Breast epithelium (tissue), 4 donors: Measurements from ENCODE around the gene TPSB2. TPM values are rescaled to one million over a fixed set of nuclear protein-coding genes. Genes with fewer than 3 reads are reported as not detected.
"Not testable (repeated sequence)": the region's sequence is repeated elsewhere in the genome, so short reads cannot be mapped to it uniquely, and the experiment has no call there.

ENCODE experiments used
- DNase-seq, 2 donors: peaks; one replicate each; pipeline ENCODE4 v3.0.0-alpha.2; 2019; ENCODE audit warnings: low spot score in 2 of 2
- H3K27ac ChIP-seq, 2 donors: fragments of 200-600 bp; sonication (generic) in 1 of 2; one replicate each; pipeline ENCODE4 v1.5.1; 2016 to 2019; ENCODE audit warnings: mild to moderate bottlenecking in 1 of 2
- H3K27me3 ChIP-seq, 2 donors: fragments of 200-600 bp; sonication (generic) in 1 of 2; one replicate each; pipeline versions ENCODE4 v1.5.1 to v1.6.0; 2017 to 2019; ENCODE audit warnings: control low read depth in 1 of 2, mild to moderate bottlenecking in 1 of 2
- H3K36me3 ChIP-seq: fragments of 200-600 bp; one replicate; pipeline ENCODE4 v1.5.1; 2019
- H3K4me1 ChIP-seq, 2 donors: fragments of 200-600 bp; sonication (generic); one replicate each; pipeline ENCODE4 v1.5.1; 2016 to 2019; ENCODE audit warnings: control low read depth in 1 of 2
- H3K4me3 ChIP-seq, 3 donors: fragments of 200-600 bp; sonication (generic); 1 replicate in 2 of 3; 2 replicates in 1 of 3; pipeline ENCODE4 v1.5.1; 2016 to 2019; ENCODE audit warnings: mild to moderate bottlenecking in 3 of 3, moderate library complexity in 2 of 3
- H3K9me3 ChIP-seq, 2 donors: fragments of 200-600 bp; sonication (generic) in 1 of 2; one replicate each; pipeline ENCODE4 v1.5.1; 2016 to 2019; ENCODE audit warnings: control low read depth in 1 of 2
- POLR2A ChIP-seq: fragments of 450-650 bp; IDR thresholded peaks from one replicate; pipeline ENCODE4 v1.6.1; 2016; ENCODE audit warnings: antibody characterized with exemption, mild to moderate bottlenecking, moderate library complexity
- POLR2AphosphoS5 ChIP-seq, 3 donors: sonication (generic); formaldehyde crosslinking; IDR thresholded peaks; one replicate each; pipeline ENCODE4 v1.6.1; 2017; ENCODE audit warnings: antibody characterized with exemption in 3 of 3
- intact Hi-C: fragments of 100-400 bp; cut with DNase I; formaldehyde crosslinking; loops from one replicate; pipeline ENCODE4 v1.15.1; 2023; ENCODE audit warnings: low total_unique reads
- total RNA-seq, 3 donors: library from RNA; depleted of rRNA; stranded (reverse); fragments of >200 nt; gene quantifications; one replicate each; pipeline ENCODE4 v1.1.0, GENCODE V29; 2016
- TF ChIP-seq, protein P1 (sequence below), 3 donors: fragments of 450-650 bp; IDR thresholded peaks; one replicate each; pipeline ENCODE4 v1.5.1; 2016 to 2017; ENCODE audit warnings: antibody characterized with exemption in 3 of 3, mild to moderate bottlenecking in 3 of 3, moderate library complexity in 3 of 3

The TPSB2 gene
- total RNA-seq, 3 donors from 2014 or later = 5.6 to 195 (median 22.4) TPM

DNA sequence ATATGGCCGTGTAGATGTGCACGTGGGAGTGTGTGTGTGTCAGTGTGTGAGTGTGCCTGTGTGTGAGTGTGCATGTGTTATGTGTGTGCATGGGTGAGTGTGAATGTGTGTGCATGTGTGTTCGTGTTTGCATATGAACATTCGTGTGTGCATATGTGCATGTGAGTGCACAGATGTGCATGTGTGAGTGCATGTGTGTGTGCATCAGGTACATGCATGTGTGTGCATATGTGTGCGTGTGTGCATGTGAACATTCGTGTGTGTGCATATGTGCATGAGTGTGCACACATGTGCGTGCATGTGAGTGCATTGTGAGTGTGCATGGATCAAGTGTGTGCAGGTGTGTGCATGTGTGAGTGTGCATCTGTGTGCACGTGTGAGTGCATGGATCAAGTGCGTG is 8.0 kb upstream of the TPSB2 start:
- no peak for DNase-seq
- no peaks in the 10 kb centered on the region for H3K9me3 ChIP-seq
- TF ChIP-seq, protein P1, sequence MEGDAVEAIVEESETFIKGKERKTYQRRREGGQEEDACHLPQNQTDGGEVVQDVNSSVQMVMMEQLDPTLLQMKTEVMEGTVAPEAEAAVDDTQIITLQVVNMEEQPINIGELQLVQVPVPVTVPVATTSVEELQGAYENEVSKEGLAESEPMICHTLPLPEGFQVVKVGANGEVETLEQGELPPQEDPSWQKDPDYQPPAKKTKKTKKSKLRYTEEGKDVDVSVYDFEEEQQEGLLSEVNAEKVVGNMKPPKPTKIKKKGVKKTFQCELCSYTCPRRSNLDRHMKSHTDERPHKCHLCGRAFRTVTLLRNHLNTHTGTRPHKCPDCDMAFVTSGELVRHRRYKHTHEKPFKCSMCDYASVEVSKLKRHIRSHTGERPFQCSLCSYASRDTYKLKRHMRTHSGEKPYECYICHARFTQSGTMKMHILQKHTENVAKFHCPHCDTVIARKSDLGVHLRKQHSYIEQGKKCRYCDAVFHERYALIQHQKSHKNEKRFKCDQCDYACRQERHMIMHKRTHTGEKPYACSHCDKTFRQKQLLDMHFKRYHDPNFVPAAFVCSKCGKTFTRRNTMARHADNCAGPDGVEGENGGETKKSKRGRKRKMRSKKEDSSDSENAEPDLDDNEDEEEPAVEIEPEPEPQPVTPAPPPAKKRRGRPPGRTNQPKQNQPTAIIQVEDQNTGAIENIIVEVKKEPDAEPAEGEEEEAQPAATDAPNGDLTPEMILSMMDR (IDR thresholded peaks at IDR 0.05) = no peak
- no peak for TF ChIP-seq POLR2AphosphoS5 (IDR thresholded peaks at IDR 0.05)
- TF ChIP-seq POLR2A = no peak
- no peak overlapping the region for H3K4me3 ChIP-seq
- H3K4me1 ChIP-seq = no peaks in the 10 kb centered on the region
- H3K36me3 ChIP-seq = no peaks in the 10 kb centered on the region
- intact Hi-C loops = no loop called here
- no peak overlapping the region for H3K27ac ChIP-seq
- no peaks in the 10 kb centered on the region for H3K27me3 ChIP-seq

DNA sequence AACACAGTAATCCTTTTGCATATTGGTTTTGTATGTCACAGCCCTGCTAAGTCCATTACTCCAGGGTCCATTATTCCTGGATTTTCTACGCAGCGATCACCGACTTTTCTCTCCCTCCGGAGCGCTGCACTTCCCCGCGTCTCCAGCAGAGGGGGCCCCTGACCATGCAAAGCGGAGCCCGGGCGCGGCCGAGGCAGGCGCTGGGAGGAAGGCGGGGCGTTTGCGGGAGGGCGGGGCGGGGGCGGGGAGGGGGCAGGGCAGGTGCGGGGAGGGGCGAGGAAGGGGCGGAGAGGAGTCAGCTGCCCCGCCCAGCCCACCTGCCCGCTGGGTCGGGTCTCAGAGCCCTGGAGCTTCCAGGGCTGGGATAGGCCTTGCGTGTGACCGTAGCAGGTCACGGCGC is 6.7 kb upstream of the TPSB2 start:
- H3K27ac ChIP-seq, H3K9me3 ChIP-seq, H3K4me3 ChIP-seq, H3K36me3 ChIP-seq, H3K27me3 ChIP-seq, DNase-seq, H3K4me1 ChIP-seq, intact Hi-C loops: not testable (repeated sequence)

DNA sequence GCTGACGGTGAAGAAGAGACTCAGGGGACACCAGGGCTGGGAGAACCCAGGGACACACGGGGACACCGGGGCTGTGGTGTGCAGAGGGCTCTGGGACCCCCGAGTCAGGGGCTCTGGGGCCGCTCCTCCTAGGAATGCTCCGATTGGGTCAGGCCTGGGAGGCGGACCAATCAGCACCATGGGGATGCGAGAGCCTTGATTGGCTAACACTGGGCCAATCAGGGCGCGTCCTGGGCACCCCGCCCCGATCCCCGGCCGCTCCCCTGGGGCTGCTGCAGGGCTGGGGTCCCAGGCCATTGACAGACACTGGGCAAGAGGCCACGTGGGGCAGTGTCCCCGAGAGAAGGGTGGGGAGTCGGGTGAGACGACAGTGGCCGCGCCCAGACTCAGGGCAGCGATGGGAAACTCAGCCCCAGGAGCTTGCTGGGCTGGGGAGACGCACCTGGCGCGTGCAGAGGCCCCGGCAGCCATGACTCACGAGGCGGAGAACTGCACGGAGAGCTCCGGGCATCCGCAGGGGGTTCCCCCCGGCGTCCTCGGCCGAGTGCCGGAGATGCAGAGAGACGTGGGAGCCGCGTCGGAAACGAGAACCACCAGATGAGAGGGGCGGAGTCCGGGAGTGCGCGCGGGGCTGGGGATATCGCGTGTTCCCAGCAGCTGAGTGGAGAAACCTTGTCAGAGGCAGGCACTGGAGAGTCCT is 2.2 kb upstream of the TPSB2 start:
- H3K36me3 ChIP-seq, H3K27me3 ChIP-seq, DNase-seq, H3K4me1 ChIP-seq, H3K9me3 ChIP-seq, H3K27ac ChIP-seq, intact Hi-C loops, H3K4me3 ChIP-seq: not testable (repeated sequence)

DNA sequence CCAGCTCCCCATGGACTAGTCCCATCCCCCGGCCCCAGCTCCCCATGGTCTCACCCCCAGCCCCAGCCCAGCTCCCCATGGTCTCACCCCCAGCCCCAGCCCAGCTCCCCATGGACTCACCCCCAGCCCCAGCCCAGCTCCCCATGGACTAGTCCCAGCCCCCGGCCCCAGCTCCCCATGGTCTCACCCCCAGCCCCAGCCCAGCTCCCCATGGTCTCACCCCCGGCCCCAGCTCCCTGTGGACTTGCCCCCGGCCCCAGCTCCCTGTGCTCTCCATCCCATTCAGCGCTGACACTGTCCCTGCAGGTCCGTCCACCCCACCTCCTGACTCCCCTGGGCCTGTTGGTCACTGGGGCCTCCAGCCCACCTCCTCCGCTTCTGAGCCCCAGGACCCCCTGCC is 1.3 kb upstream of the TPSB2 start:
- H3K4me1 ChIP-seq, H3K27ac ChIP-seq, DNase-seq, H3K27me3 ChIP-seq, intact Hi-C loops, H3K36me3 ChIP-seq, H3K4me3 ChIP-seq, H3K9me3 ChIP-seq: not testable (repeated sequence)

DNA sequence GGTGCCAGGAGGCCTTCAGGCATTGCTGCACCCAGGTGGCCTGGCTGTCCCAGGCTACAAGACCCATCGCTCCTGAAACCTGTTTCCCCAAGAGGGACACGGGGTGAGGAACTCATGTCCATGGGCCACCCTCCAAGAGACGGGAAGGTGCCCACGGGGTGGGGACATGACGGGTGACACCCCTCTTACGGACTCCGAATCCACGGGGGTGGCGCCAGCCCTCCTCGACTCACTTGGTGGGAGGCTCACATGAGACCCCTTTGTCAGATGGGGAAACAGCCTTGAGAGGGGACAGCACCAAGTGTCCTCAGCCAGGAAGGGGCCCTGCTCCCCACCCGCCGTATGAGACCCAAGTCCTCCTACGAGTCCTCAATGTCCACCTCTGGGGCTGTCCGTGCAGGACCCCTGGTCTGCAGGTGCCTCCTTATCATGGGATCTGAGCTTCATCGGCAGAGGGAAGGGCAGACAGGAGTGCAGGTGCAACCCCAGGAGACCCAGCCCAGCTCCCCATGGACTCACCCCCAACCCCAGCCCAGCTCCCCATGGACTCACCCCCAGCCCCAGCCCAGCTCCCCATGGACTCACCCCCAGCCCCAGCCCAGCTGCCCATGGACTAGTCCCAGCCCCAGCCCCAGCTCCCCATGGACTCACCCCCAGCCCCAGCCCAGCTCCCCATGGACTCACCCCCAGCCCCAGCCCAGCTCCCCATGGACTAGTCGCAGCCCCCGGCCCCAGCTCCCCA is 658 bp upstream of the TPSB2 start:
- H3K36me3 ChIP-seq, intact Hi-C loops, DNase-seq, H3K4me3 ChIP-seq, H3K9me3 ChIP-seq, H3K27ac ChIP-seq, H3K4me1 ChIP-seq, H3K27me3 ChIP-seq: not testable (repeated sequence)

DNA sequence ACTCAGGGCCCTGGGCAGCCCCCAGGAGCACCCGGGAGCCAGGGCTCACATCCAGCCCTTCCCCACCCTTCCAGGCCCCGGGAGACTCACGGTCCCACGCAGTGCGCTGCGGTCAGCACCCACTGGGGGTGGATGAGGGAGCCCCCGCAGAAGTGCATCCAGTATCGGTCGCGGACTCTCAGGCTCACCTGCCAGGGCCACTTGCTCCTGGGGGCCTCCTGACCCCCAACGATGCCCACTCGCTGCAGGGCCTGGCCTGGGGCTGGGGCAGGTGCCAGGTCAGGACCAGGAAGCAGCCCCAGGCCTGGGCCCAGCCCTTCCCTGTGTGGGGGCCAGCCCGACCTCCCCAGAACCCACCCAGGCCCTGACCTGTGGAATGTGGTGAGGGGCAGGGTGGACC is 508 bp downstream of the TPSB2 start:
- not testable (repeated sequence) for H3K27me3 ChIP-seq, DNase-seq, H3K4me1 ChIP-seq

DNA sequence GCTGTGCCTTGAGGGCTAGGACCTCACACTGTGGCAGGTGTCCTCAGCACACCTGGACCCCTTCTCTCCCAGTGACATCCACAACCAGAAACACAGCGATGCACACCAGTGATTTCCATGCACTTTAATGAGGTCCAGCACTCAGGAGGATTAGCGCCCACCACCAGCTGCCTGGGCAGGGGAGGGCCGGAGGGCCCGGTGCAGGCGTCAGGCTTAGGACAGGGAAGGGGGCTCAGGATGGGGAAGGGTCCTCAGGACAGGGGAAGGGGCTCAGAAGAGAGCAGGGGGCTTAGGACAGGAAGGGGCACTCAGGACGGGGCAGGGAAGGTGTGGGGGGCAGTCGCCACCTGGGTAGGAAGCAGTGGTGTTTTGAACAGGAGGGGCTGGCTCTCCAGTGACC is 1.8 kb downstream of the TPSB2 start:
- DNase-seq, H3K9me3 ChIP-seq, H3K27me3 ChIP-seq, H3K36me3 ChIP-seq, H3K27ac ChIP-seq, H3K4me3 ChIP-seq, H3K4me1 ChIP-seq, intact Hi-C loops: not testable (repeated sequence)

More for the DNA sequence above, 508 bp downstream of the TPSB2 start:
- intact Hi-C loops, H3K27ac ChIP-seq, H3K4me3 ChIP-seq, H3K36me3 ChIP-seq, H3K9me3 ChIP-seq: not testable (repeated sequence)

DNA sequence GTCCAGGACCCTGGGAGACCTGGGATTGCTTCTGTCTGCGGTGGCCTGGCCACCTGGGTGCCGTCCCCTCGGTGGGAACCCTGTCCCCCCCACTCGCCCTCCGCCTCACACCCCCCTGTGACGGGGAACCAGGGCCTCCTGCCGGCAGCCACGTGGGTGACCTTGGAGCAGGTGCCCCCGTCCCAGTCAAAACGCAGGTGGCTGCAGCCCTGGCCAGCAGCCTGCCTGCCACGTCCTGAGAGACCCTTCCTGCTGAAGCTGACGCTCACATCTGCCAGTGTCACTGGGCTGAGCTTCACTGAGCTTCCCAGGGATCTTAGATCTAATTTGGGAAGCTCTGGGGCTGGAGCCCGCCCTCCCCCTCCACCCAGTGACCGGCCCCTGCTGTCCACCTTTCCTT is 3.3 kb downstream of the TPSB2 start:
- intact Hi-C loops, H3K4me3 ChIP-seq, H3K4me1 ChIP-seq, H3K9me3 ChIP-seq, DNase-seq, H3K27ac ChIP-seq, H3K36me3 ChIP-seq: not testable (repeated sequence)
- H3K27me3 ChIP-seq = peaks cover 0 to 21% of the 10 kb centered on the region in 2 donors

DNA sequence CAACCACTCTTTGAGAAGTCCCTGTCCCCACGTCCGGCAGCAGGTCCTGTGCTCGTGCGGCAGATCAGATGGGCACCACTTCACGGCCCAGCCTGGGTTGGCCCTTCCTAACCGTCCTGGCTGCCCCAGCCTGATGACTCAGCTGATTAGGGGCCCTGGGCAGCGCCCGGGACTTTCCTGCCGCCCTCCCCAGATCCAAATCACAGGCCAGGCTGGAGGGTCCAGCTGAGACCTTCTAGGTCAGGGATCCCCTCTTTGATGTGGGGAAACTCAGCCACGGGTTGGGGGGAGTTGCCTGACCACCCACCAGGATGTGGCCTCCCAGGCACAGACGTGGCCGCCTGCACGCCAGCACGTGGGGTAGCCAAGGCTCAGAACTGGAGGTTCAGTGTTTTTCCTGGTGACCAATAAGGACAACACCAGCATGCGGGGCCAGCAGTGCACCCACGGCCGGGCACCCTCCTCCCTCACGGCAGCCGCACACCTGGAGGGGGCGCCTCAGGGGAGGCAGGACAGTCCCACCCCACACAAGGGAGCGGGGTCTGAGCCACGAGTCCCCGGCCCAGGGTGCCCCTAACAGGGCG is 4.2 kb downstream of the TPSB2 start:
- H3K36me3 ChIP-seq, intact Hi-C loops, H3K27ac ChIP-seq, H3K4me3 ChIP-seq, H3K4me1 ChIP-seq, DNase-seq, H3K9me3 ChIP-seq: not testable (repeated sequence)
- peaks cover 0 to 25% of the 10 kb centered on the region in 2 donors for H3K27me3 ChIP-seq
